22Rv1 (cell line): ENCODE measurements around the gene EEPD1.

Experiments
- ZFX ChIP-seq: fragments of 450-650 bp; IDR thresholded peaks from 2 replicates; pipeline ENCODE4 v1.6.1; 2017; ENCODE audit warnings: antibody characterized with exemption, borderline replicate concordance
- TF ChIP-seq, protein P1 (sequence below): fragments of 450-650 bp; IDR thresholded peaks from 2 replicates; pipeline ENCODE4 v1.5.1; 2017; ENCODE audit warnings: mild to moderate bottlenecking

DNA sequence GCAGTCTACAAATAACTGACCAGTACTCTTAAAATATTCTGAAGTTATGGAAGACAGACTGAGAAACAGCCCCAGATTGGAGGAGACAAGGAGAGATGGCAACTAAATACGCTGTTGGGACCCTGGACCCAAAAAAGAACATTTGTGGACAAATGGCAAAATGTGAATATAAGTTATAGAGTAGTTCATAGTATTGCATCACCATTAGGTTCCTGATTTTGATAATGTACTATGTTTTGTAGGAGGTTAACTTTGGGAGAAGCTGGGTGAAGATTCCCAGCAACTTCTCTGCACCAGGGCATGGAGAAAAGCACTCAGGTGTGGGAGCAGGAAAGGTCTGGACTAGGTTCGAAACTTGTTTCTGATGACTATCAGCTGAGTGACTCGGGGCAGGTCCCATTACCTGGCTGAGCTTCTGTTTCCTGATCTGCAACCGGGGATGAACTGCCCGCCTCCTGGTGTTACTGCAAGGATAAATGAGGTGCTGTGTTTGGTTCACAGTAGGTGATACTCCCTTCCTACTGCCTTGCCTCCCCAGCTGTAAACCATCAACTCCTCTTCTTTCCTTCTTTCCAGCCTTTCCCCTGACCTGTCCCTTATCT lies 48.2 kb downstream of the EEPD1 start:
- TF ChIP-seq, protein P1, sequence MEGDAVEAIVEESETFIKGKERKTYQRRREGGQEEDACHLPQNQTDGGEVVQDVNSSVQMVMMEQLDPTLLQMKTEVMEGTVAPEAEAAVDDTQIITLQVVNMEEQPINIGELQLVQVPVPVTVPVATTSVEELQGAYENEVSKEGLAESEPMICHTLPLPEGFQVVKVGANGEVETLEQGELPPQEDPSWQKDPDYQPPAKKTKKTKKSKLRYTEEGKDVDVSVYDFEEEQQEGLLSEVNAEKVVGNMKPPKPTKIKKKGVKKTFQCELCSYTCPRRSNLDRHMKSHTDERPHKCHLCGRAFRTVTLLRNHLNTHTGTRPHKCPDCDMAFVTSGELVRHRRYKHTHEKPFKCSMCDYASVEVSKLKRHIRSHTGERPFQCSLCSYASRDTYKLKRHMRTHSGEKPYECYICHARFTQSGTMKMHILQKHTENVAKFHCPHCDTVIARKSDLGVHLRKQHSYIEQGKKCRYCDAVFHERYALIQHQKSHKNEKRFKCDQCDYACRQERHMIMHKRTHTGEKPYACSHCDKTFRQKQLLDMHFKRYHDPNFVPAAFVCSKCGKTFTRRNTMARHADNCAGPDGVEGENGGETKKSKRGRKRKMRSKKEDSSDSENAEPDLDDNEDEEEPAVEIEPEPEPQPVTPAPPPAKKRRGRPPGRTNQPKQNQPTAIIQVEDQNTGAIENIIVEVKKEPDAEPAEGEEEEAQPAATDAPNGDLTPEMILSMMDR, result no peak
- TF ChIP-seq ZFX, result no peak
